ENCODE measurements around the gene CPT1A.

Gene CPT1A

DNA sequence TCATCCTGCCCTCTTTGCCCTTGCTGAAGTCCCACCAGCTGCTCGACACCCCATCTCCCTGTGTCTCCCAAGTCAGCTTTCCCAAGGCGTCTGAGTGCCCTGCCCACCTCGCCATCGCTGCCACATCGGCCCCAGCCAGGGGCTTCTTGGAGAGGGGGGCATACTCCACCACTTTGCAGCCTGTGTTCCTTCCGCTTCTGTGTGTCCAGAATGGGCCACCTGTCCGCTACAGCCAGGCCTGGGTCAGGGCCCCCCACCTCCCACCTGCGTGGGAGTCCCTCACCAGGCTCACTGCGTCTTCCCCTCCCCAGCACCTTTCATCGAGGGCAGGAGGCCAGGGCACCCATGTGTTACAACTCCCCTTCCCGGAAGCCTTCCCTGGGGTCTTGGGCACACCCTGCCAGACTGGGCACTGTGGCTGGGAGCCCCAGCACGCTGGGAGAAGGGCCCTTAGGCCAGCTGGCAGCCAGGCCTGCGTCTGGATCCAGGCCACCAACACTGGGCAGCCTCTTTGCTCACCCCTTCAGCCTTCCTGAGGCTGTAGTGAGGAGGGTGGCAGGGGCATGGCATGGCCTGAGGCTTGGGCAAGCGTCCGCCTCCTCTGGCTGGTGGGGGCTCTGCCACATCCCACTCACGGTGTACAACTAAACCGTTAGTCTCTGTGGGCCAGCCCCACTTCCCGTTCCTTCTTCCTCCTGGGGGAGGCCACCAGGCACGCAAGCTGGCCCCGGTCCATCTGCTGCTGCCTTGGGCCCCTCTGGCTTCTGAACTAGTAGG, 13.4 kb downstream of the CPT1A start:
- DNase-seq = no peak

DNA sequence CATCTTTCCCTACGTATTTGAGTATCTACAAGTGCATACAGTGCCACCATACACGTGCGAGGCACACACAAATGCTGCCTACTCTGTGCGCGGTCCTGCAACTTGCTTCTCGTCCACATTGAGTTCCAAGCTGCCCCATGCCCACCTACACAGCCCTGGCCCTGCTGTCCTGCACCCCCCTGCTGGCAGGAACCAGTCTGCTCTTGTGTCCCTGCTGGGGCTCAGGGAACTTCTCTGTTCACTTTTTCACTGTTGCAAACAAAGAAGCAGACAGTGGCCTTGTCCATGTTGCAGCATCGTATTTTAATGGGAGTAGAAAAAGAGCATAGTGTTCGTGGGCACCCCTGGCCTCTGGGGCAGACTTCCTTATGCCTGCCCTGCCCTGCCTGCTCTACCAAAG, 14.0 kb downstream of the CPT1A start:
- no peak for DNase-seq

DNA sequence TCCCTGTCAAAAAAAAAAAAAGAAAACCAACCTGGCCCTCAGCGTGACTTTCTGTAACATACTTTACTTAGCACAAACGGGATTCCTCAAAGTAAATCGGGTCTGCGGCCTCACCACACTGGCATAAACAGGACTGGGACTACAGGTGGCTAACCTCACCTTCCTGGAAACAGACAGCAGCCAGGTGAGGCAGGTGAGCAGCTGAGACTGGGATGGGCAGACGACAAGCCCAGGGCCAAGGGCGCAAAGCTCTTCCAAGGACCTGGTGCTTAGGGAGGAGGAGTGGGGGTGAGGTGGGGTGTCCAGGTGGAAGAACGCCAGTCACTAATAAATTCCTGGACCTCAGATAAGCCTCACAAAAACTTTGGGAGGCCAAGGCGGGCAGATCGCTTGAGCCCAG, 15.0 kb downstream of the CPT1A start:
- no peak for DNase-seq

DNA sequence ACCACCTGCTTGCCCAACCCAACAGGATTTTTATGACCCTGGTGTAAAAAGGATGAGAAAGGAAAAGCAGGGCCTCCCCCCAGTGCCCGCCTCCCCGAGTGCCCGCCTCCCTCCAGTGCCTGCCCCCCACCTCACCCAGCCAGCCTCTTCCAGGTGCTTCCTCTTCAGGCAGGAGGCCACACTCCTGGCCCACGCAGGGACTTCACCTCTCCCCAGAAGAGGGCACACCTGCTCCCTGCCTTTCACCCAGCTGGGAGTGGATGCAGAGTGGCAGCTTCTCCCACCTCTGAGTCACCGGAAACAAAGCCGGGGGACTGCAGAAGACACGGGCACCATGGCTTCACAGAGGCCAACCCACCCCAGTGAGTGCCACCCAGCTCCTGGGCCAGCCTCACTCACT, 16.1 kb downstream of the CPT1A start:
- DNase-seq = no peak

DNA sequence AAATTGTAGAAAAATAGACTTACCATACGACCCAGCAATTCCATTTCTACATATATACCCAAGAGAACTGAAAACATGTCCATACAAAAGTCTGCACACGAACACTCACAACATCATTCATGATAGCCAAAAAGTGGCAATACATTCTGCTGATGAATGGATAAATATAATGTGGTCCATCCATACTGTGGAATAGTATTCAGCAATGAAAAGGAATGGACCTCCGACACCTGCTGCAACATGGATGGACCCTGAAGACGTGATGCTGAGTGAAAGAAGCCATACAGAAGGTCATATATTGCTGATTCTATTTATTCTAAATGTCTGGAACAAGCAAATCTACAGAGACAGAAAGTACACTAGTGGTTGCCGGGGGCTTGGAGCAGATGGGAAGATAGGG, 19.2 kb downstream of the CPT1A start:
- DNase-seq = no peak

DNA sequence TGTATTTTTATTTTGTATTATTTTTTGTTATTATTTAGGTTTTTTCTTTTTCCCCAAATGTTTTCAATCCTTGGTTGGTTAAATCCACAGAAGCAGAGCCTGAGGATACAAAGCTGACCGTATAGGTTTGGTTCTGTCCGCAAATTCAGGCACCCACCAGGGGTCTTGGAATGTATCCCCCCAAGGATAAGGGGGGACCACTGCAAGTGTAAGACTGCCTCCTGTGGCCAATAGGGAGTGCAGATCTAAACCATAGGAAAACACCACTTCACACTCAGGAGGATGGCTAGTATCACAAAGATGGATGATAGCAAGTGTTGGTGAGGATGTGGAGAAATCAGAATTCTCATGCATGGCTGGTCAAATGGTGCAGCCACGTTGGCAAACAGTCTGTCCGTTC, 20.0 kb downstream of the CPT1A start:
- no peak for DNase-seq

DNA sequence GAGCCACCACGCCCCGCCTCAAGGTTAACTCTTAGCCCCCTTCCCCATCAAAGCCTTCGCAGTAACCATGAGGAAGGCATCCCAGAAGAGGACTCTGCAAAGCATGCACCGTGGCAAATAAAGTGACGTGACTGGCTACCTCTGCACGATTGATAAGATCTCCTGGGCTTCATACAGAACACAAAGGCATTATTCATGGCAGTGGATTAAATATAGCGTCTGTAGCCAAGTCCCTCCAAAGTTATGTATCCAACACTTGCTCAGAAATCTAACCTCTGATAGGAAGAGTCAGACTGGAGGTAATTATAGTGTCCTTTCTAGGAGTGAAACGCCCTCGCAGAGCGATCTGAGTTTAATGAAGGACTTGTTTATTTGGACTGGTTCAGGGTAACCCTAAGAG, 22.4 kb downstream of the CPT1A start:
- DNase-seq = no peak

DNA sequence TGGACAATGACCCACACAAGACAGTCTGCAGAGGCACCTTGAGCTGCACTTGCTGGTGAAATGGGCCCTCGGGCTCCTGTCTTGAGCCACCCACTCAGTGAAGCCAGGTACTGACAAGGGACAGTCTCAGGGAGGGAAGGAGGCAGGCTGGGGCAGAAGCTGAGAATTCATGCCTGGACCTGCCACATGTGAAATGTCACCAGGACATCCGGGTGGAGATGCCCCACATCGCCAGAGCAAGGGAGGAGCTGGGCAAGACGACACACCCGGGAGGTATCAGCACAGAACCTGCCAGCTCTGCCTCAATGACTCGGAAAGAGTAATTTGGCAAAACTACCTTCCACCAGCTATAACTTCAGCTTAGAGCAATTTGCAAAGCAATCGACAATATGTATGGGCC, 23.5 kb downstream of the CPT1A start:
- no peak for DNase-seq

DNA sequence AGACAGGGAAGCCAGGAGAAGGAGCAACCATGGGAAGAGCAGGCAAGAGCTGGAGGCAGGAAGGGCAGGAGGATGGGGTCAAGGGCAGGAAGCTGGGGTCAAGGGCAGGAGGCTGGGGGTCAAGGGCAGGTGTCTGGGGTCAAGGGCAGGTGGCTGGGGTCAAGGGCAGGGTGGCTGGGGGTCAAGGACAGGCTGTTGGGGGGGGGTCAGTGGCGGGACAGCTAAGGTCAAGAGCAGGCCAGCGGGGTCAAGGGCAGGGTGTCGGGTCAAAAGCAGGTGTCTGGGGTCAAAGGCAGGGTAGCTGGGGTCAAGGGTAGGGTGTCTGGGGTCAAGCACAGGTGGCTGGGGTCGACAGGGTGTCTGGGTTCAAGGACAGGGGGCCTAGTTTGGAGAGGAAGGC, 24.2 kb downstream of the CPT1A start:
- no peak for DNase-seq

DNA sequence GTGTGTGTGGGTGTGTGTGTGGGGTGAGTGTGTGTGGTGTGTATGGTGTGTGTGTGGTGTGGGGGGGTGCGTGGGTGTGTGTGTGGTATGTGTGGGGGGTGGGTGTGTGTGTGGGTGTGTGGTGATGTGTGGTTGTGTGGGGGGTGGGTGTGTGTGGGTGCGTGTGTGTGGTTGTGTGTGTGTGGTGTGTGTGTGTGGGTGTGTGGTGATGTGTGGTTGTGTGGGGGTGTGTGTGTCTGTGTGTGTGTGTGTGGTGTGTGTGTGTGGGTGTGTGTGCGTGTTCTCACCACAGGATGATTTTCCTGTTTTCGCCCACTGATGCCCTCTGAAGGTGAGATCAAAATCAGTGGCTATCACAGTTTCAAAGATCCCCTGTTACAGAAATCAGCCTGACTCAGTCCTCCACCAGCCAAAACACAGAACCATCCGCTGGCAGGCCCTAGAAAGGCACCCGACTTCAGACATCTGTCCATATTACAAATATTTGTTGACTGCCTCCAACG, 24.7 kb downstream of the CPT1A start:
- no peak for DNase-seq

DNA sequence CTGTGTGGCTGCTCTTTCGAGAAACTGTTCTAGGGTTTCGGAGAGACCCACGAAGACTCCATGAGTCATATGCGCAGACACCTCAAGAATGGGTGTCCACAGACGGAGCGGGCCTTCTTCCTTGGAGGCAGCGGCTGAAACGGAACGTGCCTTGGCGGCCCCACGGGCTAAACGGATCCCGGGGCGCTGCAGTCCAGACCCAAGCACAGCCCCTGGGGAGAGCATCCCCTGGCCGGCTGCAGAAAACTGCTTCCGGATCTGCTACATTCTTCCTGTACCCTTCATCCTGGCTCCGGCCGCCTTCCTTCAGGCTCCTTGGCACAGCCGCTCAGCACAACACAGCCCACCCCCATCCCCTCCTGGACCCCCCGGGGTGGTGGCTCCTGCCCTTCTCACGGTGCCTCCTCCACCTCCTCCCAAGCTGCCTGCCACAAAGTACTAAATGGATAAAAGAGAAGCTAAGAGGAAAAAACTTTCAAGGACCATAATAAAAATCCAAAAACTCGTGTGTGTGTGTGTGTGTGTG, 25.4 kb downstream of the CPT1A start:
- no peak for DNase-seq

DNA sequence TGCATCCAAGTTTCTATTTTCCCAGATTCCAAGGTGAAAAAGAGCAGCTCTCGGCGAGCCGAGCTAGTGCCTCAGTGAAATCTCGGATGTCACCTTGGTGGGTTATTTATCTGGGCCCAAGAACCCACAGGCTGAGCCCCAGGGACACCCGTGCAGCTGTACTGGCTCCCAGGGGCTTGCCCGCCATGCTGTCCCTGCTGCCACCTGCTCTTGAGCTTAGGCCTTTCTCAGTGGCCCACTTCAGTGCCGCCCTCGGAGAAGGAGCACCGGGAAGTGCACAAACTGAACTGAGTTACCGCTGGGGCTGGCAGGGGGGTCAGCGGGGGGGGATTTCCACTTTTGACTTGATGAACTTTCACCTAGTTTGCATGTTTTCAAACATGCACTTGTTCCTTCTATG, 27.9 kb downstream of the CPT1A start:
- DNase-seq = no peak

DNA sequence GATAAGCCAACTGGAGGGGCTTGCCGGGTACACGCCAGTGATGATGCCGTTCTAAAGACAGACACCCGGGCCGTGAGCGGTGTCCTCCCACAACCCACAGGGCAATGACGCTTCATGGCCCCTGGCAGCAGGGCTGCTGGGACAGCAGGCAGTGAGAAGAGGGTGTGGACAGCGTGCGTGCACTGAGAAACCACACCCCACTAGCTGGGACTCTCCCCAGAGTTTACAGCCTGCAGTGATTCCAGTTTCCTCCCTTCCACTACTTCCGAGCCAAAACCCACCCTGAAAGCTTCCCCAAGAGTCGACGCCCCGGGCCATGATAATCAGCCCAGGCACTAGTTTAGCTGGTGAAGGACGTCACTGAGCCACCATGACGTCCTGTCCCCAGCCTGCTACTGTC, 29.2 kb downstream of the CPT1A start:
- DNase-seq = no peak

DNA sequence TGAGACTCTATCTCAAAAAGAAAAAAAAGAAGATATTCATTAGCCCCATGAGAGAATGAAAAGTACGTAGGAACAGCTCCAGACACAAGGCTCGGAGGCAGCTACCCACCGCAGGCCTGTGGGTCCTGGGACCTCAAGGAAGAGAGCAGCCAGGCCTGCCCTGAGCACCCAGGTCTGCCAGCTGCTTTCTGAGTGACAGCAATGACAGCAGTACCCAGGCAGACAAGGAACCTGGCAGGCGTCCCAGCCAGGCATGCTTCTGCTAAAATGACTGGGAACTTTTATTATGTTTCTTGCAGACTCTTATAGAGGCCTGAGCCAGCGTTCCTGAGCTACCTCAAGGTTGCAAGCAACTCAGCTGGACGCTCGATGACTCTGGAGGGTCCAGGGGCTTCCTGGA, 31.6 kb downstream of the CPT1A start:
- DNase-seq = no peak

DNA sequence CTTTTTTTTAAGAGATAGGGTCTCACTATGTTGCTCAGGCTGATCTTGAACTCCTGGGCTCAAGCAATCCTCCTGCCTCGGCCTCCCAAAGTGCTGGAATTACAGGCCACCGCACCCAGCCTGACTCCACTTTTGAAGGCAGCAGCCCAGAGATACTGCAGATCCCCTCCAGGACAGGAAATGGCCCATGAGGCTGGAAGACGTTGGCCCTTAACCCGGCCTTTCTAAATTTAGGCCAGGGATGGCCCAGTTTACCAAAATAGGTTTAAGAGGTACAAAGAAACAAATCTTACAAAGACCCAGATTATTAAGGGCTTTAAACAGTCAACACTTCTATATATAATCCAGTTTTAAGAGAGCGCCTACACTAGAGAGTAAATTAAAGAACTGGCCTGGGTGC, 32.2 kb downstream of the CPT1A start:
- no peak for DNase-seq

DNA sequence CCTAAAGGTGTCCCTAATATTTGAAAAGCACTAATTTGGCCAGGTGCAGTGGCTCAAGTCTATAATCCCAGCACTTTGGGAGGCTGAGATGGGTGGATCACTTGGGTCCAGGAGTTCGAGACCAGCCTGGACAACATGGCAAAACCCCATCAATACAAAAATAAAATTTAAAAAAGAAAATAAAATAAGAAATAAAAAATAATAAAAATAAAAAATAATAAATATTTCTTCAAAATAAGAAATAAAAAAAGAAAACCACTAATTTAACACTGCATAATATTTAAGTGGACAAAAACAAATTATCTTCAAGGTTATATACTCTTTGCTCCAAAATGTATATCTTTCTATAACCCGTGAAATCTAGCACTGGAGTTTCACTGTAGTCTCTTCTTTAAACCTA, 32.9 kb downstream of the CPT1A start:
- DNase-seq = no peak

DNA sequence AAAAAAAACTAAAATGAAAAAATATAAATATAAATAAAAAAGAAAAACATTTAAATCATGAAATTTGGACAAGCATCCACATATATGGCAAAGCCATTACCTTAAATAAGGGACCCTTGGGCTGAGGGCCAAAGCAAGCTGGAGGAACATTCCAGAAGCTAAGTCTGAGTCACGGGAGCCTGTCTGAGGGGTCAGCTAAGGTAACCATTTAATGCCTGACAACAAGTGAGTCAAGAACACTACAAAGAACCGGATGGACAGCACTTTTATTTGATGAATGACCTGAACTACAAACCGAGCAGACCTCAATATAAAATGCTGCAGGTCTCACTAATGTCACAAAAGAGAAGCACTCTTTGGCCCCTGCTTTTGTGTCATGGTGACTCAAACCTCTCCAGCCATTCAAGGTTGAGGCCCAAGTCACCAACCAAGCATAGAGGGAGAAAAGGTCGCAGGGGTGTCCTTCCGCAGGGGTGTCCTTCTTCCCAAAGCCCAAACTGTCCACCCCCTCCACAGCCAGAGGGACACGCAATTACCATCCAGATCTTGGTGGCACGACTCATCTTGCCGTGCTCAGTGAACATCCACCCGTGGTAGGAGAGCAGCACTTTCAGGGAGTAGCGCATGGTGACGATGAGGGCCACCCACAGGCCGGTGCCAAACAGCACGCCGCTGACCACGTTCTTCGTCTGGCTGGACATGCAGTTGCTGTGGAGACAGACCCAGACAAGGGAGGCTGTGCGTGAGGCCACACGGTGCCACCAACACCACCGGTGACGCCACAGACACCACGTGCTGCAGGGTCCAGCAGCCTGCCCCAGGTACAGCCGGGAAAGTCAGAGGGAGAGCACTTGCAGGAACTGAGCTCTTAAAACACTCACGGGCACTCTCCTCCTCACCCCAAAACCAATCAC, 34.5 kb downstream of the CPT1A start:
- DNase-seq = no peak

DNA sequence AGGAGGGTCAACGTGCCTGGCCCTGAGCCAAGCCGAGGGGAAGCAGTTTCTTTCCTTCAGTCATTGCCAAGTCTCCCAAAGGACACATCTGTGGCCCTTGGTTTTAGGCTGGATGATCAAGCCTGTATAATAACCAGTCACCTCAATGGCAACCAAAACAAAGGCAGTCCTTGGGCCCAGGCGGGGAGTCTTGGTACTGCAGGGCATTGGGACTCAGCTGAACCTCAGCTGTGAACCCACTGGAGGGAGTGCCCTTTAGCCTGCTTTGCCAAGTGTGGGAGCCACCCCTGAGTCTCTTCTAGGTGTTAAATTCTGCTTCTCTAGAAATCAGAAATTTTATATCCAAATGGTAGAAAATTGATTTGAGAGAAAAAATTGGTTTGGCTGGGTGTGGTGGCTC, 36.9 kb downstream of the CPT1A start:
- DNase-seq = no peak

DNA sequence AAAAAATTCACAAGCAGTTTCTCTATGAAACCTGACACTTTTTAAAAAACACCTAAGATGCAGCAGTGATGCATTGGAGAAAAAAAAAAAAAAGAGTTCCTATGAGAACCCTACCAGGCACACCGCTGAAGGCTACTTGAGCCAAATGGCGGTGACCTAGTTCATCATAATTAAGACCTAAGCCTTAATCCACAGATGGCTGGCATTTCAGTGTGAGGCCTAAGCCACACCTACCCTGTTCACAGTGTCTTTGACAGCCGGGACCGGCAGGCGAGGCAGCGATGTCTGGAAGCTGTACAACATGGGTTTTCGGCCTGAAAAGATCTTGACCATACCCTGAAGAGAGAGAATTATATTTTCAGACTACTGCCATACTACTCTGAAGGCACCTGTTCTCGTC, 38.0 kb downstream of the CPT1A start:
- no peak for DNase-seq

DNA sequence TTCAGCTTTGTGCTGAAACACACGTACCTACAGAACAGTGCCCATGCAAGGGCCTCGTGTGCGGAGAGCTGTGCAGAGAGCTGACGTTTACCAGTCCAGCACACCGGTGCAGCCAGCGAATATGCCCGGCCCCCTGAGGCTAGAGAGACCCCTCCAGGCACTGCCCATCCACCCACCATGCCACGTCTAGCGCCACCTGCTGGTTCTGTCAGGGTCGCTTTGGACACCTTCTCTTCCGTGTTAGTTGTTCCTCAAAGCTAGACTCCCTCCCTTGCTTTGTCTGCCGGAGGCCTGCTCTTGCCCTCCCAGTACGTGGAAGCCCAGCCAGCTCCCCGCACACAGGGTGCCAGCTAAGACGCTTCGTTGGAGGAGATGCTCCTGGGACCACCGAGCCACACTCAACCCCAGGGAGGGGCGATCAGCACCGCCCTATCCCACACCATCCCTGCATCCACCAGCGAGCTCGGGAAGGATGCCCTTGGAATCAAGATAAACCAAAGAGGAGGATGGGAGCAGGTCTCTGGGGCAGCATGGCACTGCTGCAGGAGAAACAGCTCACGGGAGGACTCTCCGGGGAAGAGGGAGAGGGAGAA, 43.4 kb downstream of the CPT1A start:
- no peak for DNase-seq

DNA sequence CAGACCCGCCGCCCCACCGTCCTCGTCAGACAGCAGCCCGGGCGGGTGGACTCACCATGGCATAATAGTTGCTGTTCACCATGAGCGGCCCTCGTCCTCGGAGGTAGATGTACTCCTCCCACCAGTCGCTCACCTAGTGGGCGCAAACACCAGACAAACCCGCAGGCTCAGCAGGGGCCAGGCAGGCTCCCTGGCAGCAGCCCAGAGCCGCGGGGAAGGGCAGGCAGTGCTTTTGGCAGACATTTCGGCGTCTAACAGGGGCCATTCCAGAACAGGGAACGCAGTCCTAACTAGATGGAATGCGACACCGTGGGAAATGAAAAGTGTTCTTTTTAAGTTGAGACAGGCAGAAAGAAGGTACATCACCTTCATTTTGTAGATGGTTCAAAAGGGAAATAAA, 44.9 kb downstream of the CPT1A start:
- no peak for DNase-seq

DNA sequence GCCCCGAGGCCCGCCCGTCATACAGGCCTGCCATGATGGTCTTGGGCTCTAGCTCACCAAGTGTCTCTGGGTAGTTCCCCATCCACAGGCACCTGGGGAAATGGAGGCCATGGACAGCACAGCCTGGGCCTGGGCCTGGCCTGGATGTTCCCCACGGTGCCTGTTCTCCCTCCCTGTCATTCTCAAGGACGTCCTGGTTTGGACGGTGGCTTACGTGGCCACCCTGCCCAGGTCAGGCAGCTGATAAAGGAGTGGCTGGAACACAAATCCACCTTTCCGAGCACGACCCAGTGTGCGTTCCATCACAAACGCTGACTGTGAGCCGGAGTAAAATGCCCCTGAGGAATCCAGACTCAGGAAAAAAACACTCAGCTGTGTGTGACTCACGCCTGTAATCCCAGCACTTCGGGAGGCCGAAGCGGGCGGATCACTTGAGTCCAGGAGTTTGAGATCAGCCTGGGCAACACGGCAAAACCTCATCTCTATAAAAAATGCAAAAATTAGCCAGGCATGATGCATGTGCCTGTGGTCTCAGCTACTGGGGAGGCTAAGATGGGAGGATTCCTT, 49.2 kb downstream of the CPT1A start:
- no peak for DNase-seq

DNA sequence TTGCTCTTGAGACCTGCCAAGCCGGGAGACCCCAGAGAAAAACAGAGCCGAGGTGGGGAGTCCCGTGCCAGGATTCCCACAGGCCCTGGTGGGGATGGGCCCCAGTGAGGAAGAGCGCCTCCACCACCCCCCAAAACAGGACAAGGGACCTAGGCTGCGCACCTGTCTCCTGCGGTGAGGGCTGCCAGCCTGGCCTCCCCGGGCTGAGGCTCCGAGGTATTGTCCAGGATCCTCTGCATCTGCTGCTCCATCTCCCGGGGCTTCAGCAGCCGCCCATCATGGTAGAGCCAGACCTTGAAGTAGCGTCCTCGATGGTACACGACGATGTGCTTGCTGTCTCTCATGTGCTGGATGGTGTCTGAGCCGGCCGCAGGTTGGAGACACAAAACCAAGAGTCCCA, 57.1 kb downstream of the CPT1A start:
- DNase-seq = no peak

Measured in NCI-H526 treated with DMSO at 0.1 percent for 48 hours (cell line).